GM19328 (cell line): ENCODE data around the gene FXN.
"Not testable (repeated sequence)": the region's sequence is repeated elsewhere in the genome, so short reads cannot be mapped to it uniquely, and the experiment has no call there.

Source experiments
- ATAC-seq: cut with Tn5 transposase; IDR thresholded peaks from one replicate; pipeline ENCODE4 v1.9.1; 2021; ENCODE audit warnings: mild to moderate bottlenecking, moderate library complexity; ENCODE audit not compliant: unreplicated experiment

FXN gene

GRCh38 chr9:69097923-69098593 is 62.5 kb downstream of the FXN start:
- ATAC-seq = no peak

GRCh38 chr9:69103348-69103996 is 67.9 kb downstream of the FXN start:
- ATAC-seq = not testable (repeated sequence)

GRCh38 chr9:69104830-69105527 is 69.4 kb downstream of the FXN start:
- ATAC-seq = no peak

- ATAC-seq = no peak
Observed at GRCh38 chr9:69107771-69108170, 72.2 kb downstream of the FXN start.

GRCh38 chr9:69108706-69109105 is 73.2 kb downstream of the FXN start:
- not testable (repeated sequence) for ATAC-seq

GRCh38 chr9:69109152-69109551 is 73.6 kb downstream of the FXN start:
- no peak for ATAC-seq

GRCh38 chr9:69112646-69113045 is 77.1 kb downstream of the FXN start:
- ATAC-seq = not testable (repeated sequence)

GRCh38 chr9:69115621-69116020 is 80.1 kb downstream of the FXN start:
- ATAC-seq = no peak

GRCh38 chr9:69118656-69119055 is 83.1 kb downstream of the FXN start:
- ATAC-seq = no peak

GRCh38 chr9:69120380-69121154 is 85.0 kb downstream of the FXN start:
- ATAC-seq = no peak

GRCh38 chr9:69121155-69122081 is 85.9 kb downstream of the FXN start:
- peak; percentile 61 for ATAC-seq

GRCh38 chr9:69122082-69122548 is 86.6 kb downstream of the FXN start:
- peak; percentile 49 for ATAC-seq

GRCh38 chr9:69122549-69123141 is 87.1 kb downstream of the FXN start:
- ATAC-seq = no peak

GRCh38 chr9:69130456-69131441 is 95.2 kb downstream of the FXN start:
- ATAC-seq = no peak

GRCh38 chr9:69131682-69132081 is 96.1 kb downstream of the FXN start:
- no peak for ATAC-seq

GRCh38 chr9:69132361-69132760 is 96.8 kb downstream of the FXN start:
- no peak for ATAC-seq

GRCh38 chr9:69134412-69134811 is 98.9 kb downstream of the FXN start:
- no peak for ATAC-seq

- ATAC-seq = no peak
Observed at GRCh38 chr9:69136185-69136584, 100.6 kb downstream of the FXN start.

GRCh38 chr9:69136779-69137178 is 101.2 kb downstream of the FXN start:
- no peak for ATAC-seq
